Right forelimb (tissue), 1 donor: Measurements from ENCODE around the gene ARMC8.

Experiments
- DNase-seq: peaks from one replicate; pipeline ENCODE4 v3.0.0-alpha.2; 2018

ARMC8 gene

DNA sequence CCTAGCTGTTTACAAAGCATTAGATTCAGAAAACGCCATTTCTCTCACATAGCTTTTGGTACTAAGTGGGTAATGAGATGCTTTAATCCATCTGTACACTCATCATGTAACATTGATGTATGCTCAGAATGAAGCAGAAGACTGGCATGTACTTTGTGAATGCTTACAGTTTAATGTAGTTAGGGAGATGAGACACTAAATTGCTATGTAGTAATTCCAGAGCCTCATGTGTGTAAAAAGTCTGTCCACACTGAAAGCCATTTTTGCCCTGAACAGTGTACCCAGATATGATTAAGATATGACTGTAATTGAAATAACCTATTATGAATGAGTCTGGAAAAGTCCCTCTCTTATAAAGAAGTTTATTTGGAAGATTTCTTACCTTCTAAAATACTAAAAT is 66.5 kb downstream of the ARMC8 start:
- no peak for DNase-seq

DNA sequence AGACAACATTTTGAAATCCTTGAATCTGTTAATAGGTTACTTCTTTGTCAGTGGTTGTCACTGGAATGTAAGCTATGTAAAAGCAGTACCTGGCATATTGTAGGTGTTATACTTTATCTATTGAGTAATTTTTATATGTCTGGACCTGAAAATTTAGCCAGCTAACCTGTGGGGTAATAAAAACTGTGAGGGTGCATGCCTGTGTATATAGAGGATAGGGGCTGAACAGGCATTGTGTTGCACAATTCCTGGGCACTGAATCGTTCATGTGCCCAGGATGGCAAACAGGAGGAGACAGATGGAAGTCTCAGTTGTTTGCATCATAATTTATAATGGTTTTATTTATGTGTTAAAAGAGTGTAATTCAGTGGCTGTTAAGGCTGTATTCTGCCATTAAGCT is 67.1 kb downstream of the ARMC8 start:
- DNase-seq: no peak

GRCh38 chr3:138256022-138256421 is 68.9 kb downstream of the ARMC8 start:
- no peak for DNase-seq

DNA sequence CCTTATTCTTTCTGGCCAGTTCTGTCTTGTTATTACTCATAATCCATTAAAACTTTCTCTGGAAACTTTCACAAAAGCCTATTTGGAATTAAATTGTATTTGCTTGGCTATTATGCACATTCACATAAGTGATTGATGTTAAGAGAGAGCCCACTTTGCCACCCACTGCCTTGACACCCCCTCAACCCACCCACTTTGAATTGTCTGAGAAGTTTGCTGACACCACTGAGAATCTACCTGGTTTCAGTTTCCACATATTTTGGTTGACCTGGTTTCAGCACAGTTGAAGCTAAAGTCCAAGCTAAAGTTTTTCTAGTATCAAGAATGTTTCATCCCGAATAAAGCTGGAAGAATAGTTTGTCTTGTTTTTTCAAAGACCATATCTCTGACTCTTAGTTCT is 70.9 kb downstream of the ARMC8 start:
- no peak for DNase-seq

DNA sequence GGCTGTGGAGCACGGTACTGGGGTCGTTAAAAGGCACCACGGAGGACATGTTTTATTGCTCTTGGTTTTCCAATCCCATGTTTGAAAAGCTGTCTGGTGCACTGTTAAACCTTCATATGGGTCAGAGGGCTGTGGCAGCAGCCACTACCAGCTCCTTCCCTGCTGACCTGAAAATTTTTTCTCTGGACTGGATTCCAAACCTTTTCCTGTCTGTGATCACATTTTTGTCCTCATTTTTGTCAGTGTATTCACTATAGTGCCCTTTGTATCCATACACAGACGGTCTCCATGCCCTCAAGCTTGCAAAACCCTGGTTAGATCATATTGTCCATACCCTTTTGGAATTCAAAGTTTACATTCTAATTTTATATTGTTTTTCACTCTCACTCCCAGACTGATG is 72.0 kb downstream of the ARMC8 start:
- DNase-seq: no peak

- no peak for DNase-seq
These were observed 73.5 kb downstream of the ARMC8 start for GRCh38 chr3:138260611-138261010.

GRCh38 chr3:138263104-138263503 is 76.0 kb downstream of the ARMC8 start:
- no peak for DNase-seq

DNA sequence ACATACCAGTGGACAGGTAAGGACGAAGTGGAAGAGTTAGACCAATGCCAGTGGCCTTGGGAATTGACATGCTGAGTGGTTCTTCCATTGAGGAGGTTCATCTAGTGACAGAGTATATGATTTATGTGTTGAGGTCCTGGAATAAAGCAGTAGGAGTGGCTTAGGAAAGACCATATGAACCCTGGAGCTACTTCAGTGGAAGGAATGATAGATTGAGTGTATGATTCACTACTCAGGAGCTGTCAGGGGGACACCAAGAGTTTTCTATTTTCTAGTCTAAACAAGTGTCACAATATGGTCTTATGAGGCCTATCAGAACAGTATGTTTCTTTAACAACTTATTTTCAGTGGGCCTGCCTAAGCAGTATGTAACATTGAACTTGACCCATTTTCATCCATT is 78.6 kb downstream of the ARMC8 start:
- DNase-seq: no peak

GRCh38 chr3:138267083-138267482 is 80.0 kb downstream of the ARMC8 start:
- DNase-seq: no peak

- DNase-seq: no peak
These were observed 83.1 kb downstream of the ARMC8 start for GRCh38 chr3:138270245-138270644.

- DNase-seq: no peak
These were observed 84.2 kb downstream of the ARMC8 start for GRCh38 chr3:138271189-138271794.

- DNase-seq: no peak
These were observed 94.5 kb downstream of the ARMC8 start for GRCh38 chr3:138281561-138281960.

DNA sequence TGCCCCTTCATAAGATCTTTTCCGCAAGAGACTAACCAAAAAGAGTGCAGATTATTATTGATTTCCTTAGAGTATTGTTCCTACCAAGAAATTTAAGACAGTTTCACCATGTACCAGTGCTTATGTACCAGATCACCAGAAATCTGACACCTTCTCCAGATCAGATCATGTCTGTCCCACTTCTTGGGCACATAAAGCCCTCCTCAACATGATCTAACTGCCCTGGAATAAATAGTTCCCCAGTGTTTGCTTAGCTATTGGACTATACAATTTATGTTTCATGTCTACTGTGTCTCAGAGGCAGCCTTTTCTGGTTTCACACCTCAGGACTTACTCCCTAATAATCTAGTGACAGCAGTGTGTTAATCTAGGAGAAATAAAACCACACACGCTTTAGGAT is 95.7 kb downstream of the ARMC8 start:
- no peak for DNase-seq

DNA sequence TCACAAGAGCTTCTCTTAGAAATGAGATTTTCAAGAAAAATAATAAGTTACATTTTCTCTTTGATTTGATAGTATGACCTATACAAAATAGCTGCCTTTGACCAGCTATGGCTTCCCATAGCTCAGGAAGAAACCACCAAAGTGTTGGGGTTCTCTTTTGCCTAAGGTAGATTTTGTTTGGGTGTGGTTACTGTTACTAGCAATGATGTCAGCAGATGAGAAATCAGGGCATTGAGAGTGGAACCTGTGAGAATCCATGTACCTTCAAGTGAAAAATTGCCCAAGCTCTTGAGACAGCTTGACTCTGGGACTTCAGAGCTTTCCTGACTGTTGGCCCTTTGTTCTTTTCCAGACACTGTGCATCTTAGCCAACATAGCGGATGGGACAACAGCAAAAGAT is 97.0 kb downstream of the ARMC8 start:
- DNase-seq: no peak

DNA sequence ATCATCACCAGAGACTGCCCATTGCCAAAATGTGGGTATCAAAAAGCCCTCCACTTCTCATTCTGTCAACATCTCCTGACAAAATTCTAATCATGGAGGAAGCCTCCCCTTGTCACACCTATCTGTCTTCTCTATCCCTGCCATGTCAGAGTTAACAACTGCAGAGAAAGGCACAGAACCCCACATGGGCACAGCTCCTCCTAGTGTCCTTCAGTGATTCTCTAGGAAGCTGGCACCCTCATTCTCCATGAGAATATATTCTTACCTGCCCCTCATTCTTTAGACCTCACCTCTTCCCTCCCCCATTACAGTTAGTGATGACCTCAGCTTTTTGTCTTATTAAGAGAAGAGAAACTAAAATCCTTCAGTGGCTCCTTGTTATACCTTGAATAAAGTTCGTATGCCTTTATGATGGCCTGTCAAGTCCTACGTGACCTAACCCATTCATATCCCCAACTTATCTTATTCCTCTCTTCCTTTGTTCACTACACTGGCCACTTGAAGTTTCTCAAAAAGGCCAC is 97.9 kb downstream of the ARMC8 start:
- no peak for DNase-seq

- DNase-seq: no peak
These were observed 102.2 kb downstream of the ARMC8 start for GRCh38 chr3:138289260-138289659.

- DNase-seq: no peak
These were observed 102.6 kb downstream of the ARMC8 start for GRCh38 chr3:138289701-138290100.

DNA sequence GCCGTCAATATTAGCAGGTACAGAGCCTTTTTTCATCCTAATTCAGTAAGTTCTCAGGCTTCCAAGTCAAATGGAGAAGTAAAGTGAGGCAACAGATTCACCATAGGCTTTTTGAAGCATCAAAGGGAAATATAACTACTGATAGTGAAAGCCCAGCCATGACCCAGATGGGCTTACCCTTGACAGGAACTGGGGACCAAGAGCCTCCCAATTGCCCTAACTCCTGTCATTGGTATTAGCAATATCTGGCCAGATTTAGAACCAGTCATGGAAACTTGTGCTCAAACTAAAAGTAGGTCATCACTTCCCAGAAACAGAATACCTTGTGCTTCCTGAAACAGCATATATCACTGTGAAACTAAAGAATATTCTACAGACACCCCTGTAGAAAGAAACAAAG is 109.5 kb downstream of the ARMC8 start:
- no peak for DNase-seq

- no peak for DNase-seq
These were observed 110.0 kb downstream of the ARMC8 start for GRCh38 chr3:138297059-138297607.

- DNase-seq: no peak
These were observed 110.8 kb downstream of the ARMC8 start for GRCh38 chr3:138297876-138298275.

- DNase-seq: no peak
These were observed 113.5 kb downstream of the ARMC8 start for GRCh38 chr3:138300647-138301046.

GRCh38 chr3:138303474-138303873 is 116.4 kb downstream of the ARMC8 start:
- DNase-seq: no peak

DNA sequence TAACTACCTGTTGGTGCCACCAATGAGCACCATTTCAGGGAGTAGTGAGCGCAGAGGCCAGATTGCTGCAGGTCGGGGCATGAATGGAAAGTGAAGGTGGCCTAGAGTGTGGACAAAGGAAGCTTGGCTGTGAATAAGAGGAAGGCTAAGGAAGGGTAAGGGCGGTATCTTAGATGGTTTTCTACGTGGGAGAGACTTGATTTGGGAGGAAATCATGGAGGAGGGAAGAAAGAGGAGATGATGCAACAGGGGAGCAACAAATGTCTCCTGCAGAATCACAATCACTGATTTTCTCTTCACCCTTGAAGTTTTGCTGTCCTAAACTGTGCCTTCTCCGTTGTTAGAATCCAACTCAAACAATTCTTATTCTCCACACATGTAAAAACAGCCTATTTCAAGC is 120.8 kb downstream of the ARMC8 start:
- no peak for DNase-seq

- no peak for DNase-seq
These were observed 121.7 kb downstream of the ARMC8 start for GRCh38 chr3:138308783-138309182.

- DNase-seq: no peak
These were observed 123.4 kb downstream of the ARMC8 start for GRCh38 chr3:138310494-138310893.
